ENCODE results near the gene NDC1.
A peak's percentile ranks its signal among the peaks of the same experiment; 100 is the strongest.
"Not testable (repeated sequence)": the region's sequence is repeated elsewhere in the genome, so short reads cannot be mapped to it uniquely, and the experiment has no call there.

Gene NDC1

GRCh38 chr1:53837924-53838653, at the start of gene NDC1:
Gene NDC1 (minus strand): TSS chr1:53838296. CDS start chr1:53838261, 35 bp downstream.
- DNase-seq (ENCODE audit: low read depth), result peak; percentile 85

GRCh38 chr1:53883600-53883999, 45.5 kb upstream of the NDC1 start:
- not testable (repeated sequence) for DNase-seq (ENCODE audit: low read depth)

GRCh38 chr1:53881853-53882252, 43.8 kb upstream of the NDC1 start:
- not testable (repeated sequence) for DNase-seq (ENCODE audit: low read depth)

GRCh38 chr1:53878492-53879105, 40.5 kb upstream of the NDC1 start:
- DNase-seq (ENCODE audit: low read depth), result no peak

GRCh38 chr1:53875150-53875549, 37.1 kb upstream of the NDC1 start:
- not testable (repeated sequence) for DNase-seq (ENCODE audit: low read depth)

- DNase-seq (ENCODE audit: low read depth), result no peak
Observed at GRCh38 chr1:53871773-53872484, 33.8 kb upstream of the NDC1 start.

GRCh38 chr1:53871221-53871620, 33.1 kb upstream of the NDC1 start:
- DNase-seq (ENCODE audit: low read depth), result no peak

- no peak for DNase-seq (ENCODE audit: low read depth)
Observed at GRCh38 chr1:53869454-53870117, 31.5 kb upstream of the NDC1 start.

- DNase-seq (ENCODE audit: low read depth), result no peak
Observed at GRCh38 chr1:53868565-53868964, 30.5 kb upstream of the NDC1 start.

GRCh38 chr1:53862507-53862906, 24.4 kb upstream of the NDC1 start:
- DNase-seq (ENCODE audit: low read depth), result no peak

GRCh38 chr1:53860967-53861411, 22.9 kb upstream of the NDC1 start:
- DNase-seq (ENCODE audit: low read depth), result peak; percentile 30

- DNase-seq (ENCODE audit: low read depth), result no peak
Observed at GRCh38 chr1:53851571-53852285, 13.6 kb upstream of the NDC1 start.

GRCh38 chr1:53850082-53850673, 12.1 kb upstream of the NDC1 start:
- DNase-seq (ENCODE audit: low read depth), result no peak

GRCh38 chr1:53847980-53848379, 9.9 kb upstream of the NDC1 start:
- DNase-seq (ENCODE audit: low read depth), result no peak

GRCh38 chr1:53842347-53842746, 4.3 kb upstream of the NDC1 start:
- no peak for DNase-seq (ENCODE audit: low read depth)

- DNase-seq (ENCODE audit: low read depth), result no peak
Observed at GRCh38 chr1:53838654-53838974, 518 bp upstream of the NDC1 start.

- DNase-seq (ENCODE audit: low read depth), result no peak
Observed at GRCh38 chr1:53837646-53837923, 511 bp downstream of the NDC1 start.

GRCh38 chr1:53835491-53835890, 2.6 kb downstream of the NDC1 start:
- no peak for DNase-seq (ENCODE audit: low read depth)

- no peak for DNase-seq (ENCODE audit: low read depth)
Observed at GRCh38 chr1:53834776-53835175, 3.3 kb downstream of the NDC1 start.

- no peak for DNase-seq (ENCODE audit: low read depth)
Observed at GRCh38 chr1:53833393-53833792, 4.7 kb downstream of the NDC1 start.

GRCh38 chr1:53826367-53826766, 11.7 kb downstream of the NDC1 start:
- DNase-seq (ENCODE audit: low read depth), result no peak

- no peak for DNase-seq (ENCODE audit: low read depth)
Observed at GRCh38 chr1:53825306-53825705, 12.8 kb downstream of the NDC1 start.

Measured in stimulated activated CD4-positive, alpha-beta T cell treated with anti-CD3 and anti-CD28 coated beads, Interleukin-2, amount 100 ng/mL, for 4 hours (primary cell).